ENCODE measurements around the gene C4B. TPM values are rescaled to one million over a fixed set of nuclear protein-coding genes. Genes with fewer than 3 reads are reported as not detected.
"Not testable (repeated sequence)": the region's sequence is repeated elsewhere in the genome, so short reads cannot be mapped to it uniquely, and the experiment has no call there.

Gene C4B
- 10 to 100 TPM in 8 of 12 donors, 1 to 10 TPM in 3, not detected in 1; 7.2 to 23.8 (median 12.3) TPM for polyA plus RNA-seq (ENCODE audit: insufficient read length in 12 of 12)
- long read RNA-seq, donor 1, result 0 reads
- long read RNA-seq, donor 2, partial matches to known transcripts, result 0 of 2 reads
- long read RNA-seq, donor 2, other reads (novel, unspliced or antisense), result 0 of 2 reads
- long read RNA-seq, donor 3, result 0 reads
- long read RNA-seq, donor 4, partial matches to known transcripts, result 8 of 8 reads
- long read RNA-seq, donor 4, other reads (novel, unspliced or antisense), result 0 of 8 reads
- long read RNA-seq, donor 5, partial matches to known transcripts, result 39 of 45 reads
- long read RNA-seq, donor 5, other reads (novel, unspliced or antisense), result 6 of 45 reads
- long read RNA-seq, donor 6, full-length matches to known transcripts, result 3 of 14 reads
- long read RNA-seq, donor 6, partial matches to known transcripts, result 11 of 14 reads
- long read RNA-seq, donor 6, other reads (novel, unspliced or antisense), result 0 of 14 reads
- long read RNA-seq, donor 7, full-length matches to known transcripts, result 1 of 1 reads
- long read RNA-seq, donor 7, partial matches to known transcripts, result 0 of 1 reads
- long read RNA-seq, donor 7, other reads (novel, unspliced or antisense), result 0 of 1 reads
- long read RNA-seq, donor 8, partial matches to known transcripts, result 21 of 21 reads
- long read RNA-seq, donor 8, other reads (novel, unspliced or antisense), result 0 of 21 reads
- long read RNA-seq, donor 9, full-length matches to known transcripts, result 2 of 2 reads
- long read RNA-seq, donor 9, partial matches to known transcripts, result 0 of 2 reads
- long read RNA-seq, donor 9, other reads (novel, unspliced or antisense), result 0 of 2 reads
- long read RNA-seq, donor 10, partial matches to known transcripts, result 0 of 1 reads
- long read RNA-seq, donor 10, other reads (novel, unspliced or antisense), result 0 of 1 reads
- long read RNA-seq, donor 11, result 0 reads

GRCh38 chr6:32014547-32014946 is at the start of gene C4B:
TSS of gene C4B (plus strand) at chr6:32014795. CDS start at chr6:32014846, 51 bp downstream.
- DNase-seq, result not testable (repeated sequence)

- no peak for DNase-seq
Measured at GRCh38 chr6:31965700-31966099, 48.9 kb upstream of the C4B start.

GRCh38 chr6:31966506-31966905 is 48.1 kb upstream of the C4B start:
- no peak for DNase-seq

DNA sequence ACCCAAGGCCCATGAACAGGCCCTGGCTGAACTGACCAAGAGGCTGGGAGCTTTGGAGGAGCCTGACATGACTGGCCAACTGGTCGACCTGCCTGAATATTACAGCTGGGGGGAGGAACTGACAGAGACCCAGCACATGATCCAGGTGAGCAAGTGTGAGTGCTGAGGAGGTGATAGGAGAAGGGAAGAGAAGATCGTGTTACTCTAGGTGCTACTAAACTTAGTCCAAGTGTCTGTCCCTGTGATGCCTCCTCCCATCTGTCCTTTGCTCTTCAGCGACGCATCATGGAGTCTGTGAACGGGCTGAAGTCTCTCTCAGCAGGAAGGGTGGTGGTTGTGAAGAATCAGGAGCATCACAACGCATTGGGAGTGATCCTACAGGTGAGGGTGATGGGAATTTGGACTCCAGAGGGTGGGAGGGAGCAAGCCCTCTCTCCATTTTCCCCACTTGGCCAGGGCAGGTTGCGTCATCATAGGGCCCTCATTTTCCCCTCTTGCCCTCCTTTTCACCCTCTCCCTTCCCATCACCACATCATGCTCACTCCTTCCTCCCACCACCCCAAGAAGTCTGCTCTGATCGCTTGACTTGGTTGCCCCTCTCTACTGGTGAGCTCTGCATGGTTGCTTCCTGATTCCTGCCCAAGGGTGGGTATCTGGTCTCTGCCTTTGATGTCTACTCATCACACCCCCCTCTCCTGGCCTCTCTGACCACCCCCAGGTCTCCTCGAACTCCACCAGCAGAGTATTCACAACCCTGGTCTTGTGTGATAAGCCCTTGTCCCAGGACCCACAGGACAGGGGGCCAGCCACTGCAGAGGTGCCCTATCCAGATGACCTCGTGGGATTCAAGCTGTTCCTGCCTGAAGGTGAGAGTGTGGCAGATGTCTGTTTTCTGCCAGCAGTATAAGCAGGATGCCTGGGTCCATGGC is 47.3 kb upstream of the C4B start:
- no peak for DNase-seq

- DNase-seq, result no peak
Measured at GRCh38 chr6:31967926-31968320, 46.7 kb upstream of the C4B start.

GRCh38 chr6:31968326-31968725 is 46.3 kb upstream of the C4B start:
- no peak for DNase-seq

DNA sequence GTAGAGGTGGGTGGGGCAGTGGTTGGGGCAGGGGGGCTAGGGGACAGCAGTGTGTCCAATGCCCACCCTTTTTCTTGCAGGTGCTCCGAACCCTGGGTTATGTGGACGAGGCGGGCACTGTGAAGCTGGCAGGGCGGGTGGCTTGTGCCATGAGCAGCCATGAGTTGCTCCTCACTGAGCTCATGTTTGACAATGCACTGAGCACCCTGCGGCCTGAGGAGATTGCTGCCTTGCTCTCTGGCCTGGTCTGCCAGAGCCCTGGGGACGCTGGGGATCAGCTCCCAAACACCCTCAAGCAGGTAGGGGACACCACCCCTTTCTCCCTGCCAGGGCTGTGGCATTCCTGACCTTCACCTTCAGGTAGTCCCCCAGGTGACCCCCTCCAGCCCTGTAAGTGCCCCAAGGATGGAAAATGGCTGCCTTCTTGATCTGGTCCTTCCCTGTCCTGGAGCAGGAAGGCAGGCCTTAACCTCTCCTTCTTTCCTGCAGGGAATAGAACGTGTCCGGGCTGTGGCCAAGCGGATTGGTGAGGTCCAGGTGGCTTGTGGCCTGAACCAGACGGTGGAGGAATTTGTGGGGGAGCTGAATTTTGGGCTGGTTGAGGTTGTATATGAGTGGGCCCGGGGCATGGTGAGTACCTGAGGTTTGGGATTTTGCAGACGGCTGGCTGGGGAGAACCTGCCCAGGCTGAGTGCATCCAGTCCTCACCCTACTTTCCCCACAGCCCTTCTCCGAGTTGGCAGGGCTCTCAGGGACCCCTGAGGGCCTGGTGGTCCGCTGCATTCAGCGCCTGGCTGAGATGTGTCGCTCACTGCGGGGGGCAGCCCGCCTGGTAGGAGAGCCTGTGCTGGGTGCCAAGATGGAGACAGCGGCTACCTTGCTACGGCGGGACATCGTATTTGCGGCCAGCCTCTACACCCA is 45.5 kb upstream of the C4B start:
- DNase-seq, result no peak

- DNase-seq, result no peak
Measured at GRCh38 chr6:31969712-31970603, 44.6 kb upstream of the C4B start.

DNA sequence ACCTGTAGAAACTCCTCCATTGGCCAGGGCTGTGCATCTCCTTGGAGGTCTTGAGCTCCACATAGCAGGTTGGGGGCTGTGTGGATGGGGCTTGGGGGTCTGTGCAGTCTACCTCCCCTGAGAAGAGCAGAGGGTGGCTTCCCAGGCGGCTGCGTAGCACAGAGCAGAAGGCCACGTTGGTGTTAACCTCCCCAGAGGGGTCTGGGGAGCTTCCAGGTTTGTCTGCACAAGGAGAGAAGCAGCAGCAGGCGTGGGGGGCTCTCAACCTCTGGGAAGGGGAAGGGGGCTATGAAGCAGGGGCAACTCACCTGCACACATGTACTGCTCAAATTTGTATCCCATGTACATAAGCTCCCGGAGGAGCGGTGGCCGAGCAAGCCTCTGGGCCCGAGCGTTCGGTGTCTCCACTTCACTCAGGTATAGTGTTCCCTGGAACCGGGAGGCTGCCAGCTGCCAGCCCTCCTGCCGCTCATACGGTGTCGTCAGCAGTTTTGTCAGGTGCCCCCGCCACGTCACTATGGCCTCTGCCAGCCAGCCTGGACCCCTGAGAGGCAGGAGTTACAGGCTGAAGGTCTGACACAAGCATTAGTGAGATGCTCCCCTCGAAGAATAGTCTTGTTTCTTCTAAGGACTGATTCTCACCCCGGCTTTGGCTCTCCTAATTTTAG is 43.9 kb upstream of the C4B start:
- DNase-seq, result no peak

DNA sequence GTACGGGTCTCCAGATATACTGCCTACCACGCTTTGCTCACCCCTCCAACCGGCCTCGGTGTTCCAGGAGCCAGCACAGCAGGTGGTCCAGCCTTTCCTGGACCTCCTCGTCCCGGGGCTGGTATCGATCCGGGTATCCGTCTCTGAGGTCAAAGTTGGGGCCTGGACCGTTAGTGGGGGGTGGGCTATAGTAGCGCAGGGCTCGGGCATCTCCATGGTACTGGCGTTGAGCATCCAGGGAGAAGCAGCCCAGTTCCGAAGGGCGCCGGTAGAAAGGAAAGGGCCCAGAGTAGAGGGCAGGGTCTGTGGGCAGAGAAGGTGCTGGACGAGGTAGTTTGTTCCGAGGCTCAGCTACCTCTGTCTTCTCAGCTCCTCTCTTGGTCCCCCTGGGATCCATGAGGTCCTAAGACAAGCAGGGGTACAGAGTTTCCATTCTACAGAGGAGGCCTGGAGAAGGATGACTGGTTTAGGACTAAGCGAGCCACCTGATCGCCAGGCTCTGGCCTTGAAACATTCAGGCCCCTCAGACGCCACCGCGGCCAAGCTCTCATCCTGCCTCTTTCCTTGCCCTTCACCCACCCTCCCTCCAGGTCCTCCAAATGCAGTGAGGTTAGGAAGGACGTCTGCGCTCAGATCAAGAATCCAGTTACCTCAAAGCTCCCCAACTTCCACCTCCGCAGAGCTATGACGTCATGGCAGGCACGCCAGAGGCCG is 43.2 kb upstream of the C4B start:
- DNase-seq, result no peak

DNA sequence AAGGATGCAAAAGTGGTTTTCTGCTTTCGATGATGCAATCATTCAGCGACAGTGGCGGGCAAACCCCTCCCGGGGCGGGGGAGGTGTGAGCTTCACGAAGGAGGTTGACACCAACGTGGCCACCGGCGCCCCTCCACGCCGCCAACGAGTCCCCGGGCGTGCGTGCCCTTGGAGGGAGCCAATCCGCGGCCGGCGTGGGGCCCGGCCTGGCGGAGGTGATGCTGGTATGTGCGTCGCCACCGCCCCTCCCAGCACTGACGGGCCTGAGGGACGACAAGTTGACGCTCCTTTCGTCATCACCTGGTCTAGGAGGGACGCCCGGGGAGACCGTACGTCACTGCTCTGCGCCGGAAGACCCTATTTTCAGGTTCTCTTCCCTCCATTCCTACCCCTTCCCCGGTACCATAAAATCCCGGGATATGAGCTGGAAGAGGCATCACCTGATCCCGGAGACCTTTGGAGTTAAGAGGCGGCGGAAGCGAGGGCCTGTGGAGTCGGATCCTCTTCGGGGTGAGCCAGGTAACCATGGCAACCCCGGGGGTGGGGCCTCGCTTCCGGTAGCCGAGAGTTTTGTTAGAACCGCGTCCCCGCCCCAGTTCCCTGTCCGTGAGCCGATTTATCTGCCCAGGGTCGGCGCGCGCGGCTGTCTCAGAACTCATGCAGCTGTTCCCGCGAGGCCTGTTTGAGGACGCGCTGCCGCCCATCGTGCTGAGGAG is 42.4 kb upstream of the C4B start, which contains the start of gene DXO:
TSS of gene DXO (minus strand) at position 146 of the 716 bp plus-strand sequence. CDS start 463 bp downstream, outside the sequence.
- DNase-seq, result peak; percentile 98

DNA sequence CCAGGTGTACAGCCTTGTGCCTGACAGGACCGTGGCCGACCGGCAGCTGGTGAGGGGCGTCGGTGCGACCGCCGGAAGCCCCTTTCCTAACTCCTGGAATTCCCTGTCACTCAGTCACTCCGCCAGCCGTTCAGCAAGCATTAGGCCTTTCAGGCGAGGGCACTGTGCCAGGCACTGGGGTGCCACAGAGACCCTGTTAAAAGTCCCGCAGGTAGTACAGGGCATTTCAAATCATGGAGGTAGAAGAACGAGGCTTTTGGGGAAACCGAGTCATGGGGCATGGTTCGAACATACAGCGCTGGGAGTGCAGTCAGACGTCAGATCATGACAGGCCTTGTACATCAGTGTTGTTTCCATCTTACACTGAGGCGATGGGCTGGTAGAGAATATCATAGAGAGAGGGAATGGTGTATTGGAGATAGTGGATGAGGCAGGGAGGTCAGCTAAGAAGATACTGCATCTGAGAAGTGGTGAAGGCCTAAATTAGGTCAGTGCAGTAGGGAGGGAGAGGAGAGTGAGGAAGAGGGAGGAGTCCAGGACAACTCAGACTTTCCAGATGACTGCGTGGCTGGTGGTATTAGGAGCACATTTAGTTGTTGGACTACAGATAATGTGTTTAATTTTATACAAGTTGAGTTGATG is 41.8 kb upstream of the C4B start:
- DNase-seq, result peak; percentile 25

DNA sequence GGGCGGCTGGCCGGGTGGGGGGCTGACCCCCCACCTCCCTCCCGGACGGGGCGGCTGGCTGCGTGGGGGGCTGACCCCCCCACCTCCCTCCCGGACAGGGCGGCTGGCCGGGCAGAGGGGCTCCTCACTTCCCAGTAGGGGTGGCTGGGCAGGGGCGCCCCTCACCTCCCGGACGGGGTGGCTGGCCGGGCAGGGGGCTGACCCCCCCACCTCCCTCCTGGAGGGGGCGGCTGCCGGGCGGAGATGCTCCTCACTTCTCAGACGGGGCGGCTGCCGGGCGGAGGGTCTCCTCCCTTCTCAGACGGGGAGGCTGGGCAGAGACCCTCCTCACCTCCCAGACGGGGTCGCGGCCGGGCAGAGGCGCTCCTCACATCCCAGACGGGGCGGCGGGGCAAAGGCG is 38.5 kb upstream of the C4B start:
- DNase-seq, result not testable (repeated sequence)

DNA sequence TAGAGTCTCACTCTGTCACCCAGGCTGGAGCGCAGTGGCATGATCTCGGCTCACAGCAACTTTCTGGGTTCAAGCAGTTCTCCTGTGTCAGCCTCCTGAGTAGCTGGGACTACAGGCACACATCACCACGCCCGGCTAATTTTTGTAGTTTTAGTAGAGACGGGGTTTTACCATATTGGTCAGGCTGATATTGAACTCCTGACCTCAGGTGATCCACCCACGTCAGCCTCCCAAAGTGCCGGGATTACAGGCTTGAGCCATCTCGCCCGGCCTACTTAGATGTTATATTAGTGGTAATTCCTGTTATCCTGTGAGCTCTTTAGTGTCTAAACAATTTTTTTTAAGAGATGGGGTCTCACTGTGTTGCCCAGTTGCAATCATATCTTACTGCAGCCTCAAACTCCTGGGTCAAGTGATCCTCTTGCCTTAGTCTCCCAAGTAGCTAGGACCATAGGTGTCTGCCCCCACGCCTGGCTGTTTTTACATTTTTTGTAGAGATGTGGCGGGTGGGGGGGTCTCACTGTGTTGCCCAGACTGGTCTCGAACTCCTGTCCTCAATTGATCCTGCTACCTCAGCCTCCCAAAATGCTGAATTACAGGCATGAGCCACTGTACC is 36.7 kb upstream of the C4B start:
- DNase-seq, result no peak

DNA sequence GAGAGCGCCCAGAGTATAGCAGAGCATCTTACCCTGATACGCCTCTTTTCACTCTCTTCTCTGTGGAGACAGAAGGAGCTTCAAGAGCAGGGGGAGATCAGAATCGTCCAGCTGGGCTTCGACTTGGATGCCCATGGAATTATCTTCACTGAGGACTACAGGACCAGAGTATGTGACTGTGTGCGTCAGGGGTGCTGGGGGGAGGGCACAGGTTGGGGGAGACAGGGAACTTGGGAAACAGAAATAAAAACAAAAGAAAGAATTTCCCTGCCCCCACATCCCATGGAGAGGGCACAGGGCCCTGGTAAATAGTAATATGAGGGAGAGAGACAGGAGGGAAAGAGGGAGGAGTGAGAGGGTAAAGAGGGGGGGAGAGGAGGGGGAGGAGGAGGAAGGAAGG is 35.8 kb upstream of the C4B start:
- no peak for DNase-seq

- no peak for DNase-seq
Measured at GRCh38 chr6:31979238-31979898, 35.2 kb upstream of the C4B start.
